GM12872 (cell line): Measurements from ENCODE around the gene TF.

ENCODE experiments used
- CTCF ChIP-seq: IDR thresholded peaks from 3 replicates; pipeline ENCODE4 v1.5.1; 2011; ENCODE audit warnings: low read depth, mild to moderate bottlenecking, low read length, moderate library complexity; ENCODE audit not compliant: insufficient read depth

The TF gene

GRCh38 chr3:133760916-133761315, 14.7 kb downstream of the TF start:
- no peak for TF ChIP-seq CTCF

GRCh38 chr3:133761605-133762484, 15.7 kb downstream of the TF start:
- no peak for TF ChIP-seq CTCF

GRCh38 chr3:133762539-133762938, 16.3 kb downstream of the TF start:
- TF ChIP-seq CTCF = no peak

GRCh38 chr3:133763797-133764683, 17.8 kb downstream of the TF start:
- TF ChIP-seq CTCF = no peak

GRCh38 chr3:133765256-133765655, 19.1 kb downstream of the TF start:
- TF ChIP-seq CTCF = no peak

- TF ChIP-seq CTCF = no peak
Observed at GRCh38 chr3:133767607-133768006, 21.4 kb downstream of the TF start.

- no peak for TF ChIP-seq CTCF
Observed at GRCh38 chr3:133769536-133769935, 23.3 kb downstream of the TF start.
